ENCODE results near the gene ATAT1. TPM values are rescaled to one million over a fixed set of nuclear protein-coding genes. Genes with fewer than 3 reads are reported as not detected.

ATAT1 gene
- total RNA-seq, 1 experiment from 2014 or later, result 30.0 TPM

GRCh38 chr6:30670760-30671527 lies 44.3 kb downstream of the ATAT1 start:
- peak overlapping the region; percentile 84 for H3K4me3 Mint-ChIP-seq (ENCODE audit: low read depth, unreplicated experiment)
- DNase-seq, result no peak
- H3K27ac Mint-ChIP-seq (ENCODE audit: unreplicated experiment), result no peak overlapping the region
- CTCF ChIA-PET, result interaction anchor here (0.5 kb wide), 1 partner anchor 21 kb away, joined by 3 read pairs; no protein-coding TSS in a partner anchor
- H3K27me3 Mint-ChIP-seq (ENCODE audit: unreplicated experiment), result no peaks in the 10 kb centered on the region
- TF ChIP-seq, protein P1, sequence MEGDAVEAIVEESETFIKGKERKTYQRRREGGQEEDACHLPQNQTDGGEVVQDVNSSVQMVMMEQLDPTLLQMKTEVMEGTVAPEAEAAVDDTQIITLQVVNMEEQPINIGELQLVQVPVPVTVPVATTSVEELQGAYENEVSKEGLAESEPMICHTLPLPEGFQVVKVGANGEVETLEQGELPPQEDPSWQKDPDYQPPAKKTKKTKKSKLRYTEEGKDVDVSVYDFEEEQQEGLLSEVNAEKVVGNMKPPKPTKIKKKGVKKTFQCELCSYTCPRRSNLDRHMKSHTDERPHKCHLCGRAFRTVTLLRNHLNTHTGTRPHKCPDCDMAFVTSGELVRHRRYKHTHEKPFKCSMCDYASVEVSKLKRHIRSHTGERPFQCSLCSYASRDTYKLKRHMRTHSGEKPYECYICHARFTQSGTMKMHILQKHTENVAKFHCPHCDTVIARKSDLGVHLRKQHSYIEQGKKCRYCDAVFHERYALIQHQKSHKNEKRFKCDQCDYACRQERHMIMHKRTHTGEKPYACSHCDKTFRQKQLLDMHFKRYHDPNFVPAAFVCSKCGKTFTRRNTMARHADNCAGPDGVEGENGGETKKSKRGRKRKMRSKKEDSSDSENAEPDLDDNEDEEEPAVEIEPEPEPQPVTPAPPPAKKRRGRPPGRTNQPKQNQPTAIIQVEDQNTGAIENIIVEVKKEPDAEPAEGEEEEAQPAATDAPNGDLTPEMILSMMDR (IDR thresholded peaks at IDR 0.05; ENCODE audit: unreplicated experiment), result peak; percentile 19
- no TSS peak for BruUV-seq (replicated peaks)
- peaks cover 60% of the 10 kb centered on the region for H3K36me3 Mint-ChIP-seq (ENCODE audit: insufficient read depth, unreplicated experiment)
- H3K4me1 Mint-ChIP-seq (ENCODE audit: low read depth, unreplicated experiment), result peaks cover 29% of the 10 kb centered on the region
- no peaks in the 10 kb centered on the region for H3K9me3 Mint-ChIP-seq (ENCODE audit: low read depth, unreplicated experiment)
- intact Hi-C loops (cut with micrococcal nuclease; ENCODE audit: unreplicated experiment), result loop anchor here (10.0 kb wide), 1 partner anchor 214 kb away; the partner anchor contains the start of gene DDR1

- Mint-ChIP-seq H3K9me3 (ENCODE audit: low read depth, unreplicated experiment) (no peaks in the 10 kb centered on the region), H3K36me3 (ENCODE audit: insufficient read depth, unreplicated experiment) (peaks cover 60% of the 10 kb centered on the region), H3K27ac (ENCODE audit: unreplicated experiment) (peak within 1 kb of the TSS; percentile 18), H3K4me3 (ENCODE audit: low read depth, unreplicated experiment) (peak within 1 kb of the TSS; percentile 84), H3K4me1 (ENCODE audit: low read depth, unreplicated experiment) (peaks cover 29% of the 10 kb centered on the region), H3K27me3 (ENCODE audit: unreplicated experiment) (no peaks in the 10 kb centered on the region)
- peak; percentile 98 for DNase-seq
- TSS peak; percentile 61 for BruUV-seq (replicated peaks)
- intact Hi-C loops (cut with micrococcal nuclease; ENCODE audit: unreplicated experiment), result loop anchor here (2.0 to 10.0 kb wide), 2 partner anchors 192 to 212 kb away; partner anchors contain the start of gene DDR1
- CTCF ChIA-PET, result interaction anchor here (0.7 to 2.9 kb wide), 12 partner anchors 11 to 415 kb away, joined by 3 to 30 read pairs (median 4); partner anchors contain the start of genes DDR1, MDC1 and MRPS18B
- TF ChIP-seq, protein P1 (IDR thresholded peaks at IDR 0.05; ENCODE audit: unreplicated experiment), result peak; percentile 59
Observed at GRCh38 chr6:30672445-30673253, 46.0 kb downstream of the ATAT1 start, which contains the start of gene DHX16. TSS of gene DHX16 (minus strand) at chr6:30673006. CDS start at chr6:30672841, 165 bp downstream.

DNA sequence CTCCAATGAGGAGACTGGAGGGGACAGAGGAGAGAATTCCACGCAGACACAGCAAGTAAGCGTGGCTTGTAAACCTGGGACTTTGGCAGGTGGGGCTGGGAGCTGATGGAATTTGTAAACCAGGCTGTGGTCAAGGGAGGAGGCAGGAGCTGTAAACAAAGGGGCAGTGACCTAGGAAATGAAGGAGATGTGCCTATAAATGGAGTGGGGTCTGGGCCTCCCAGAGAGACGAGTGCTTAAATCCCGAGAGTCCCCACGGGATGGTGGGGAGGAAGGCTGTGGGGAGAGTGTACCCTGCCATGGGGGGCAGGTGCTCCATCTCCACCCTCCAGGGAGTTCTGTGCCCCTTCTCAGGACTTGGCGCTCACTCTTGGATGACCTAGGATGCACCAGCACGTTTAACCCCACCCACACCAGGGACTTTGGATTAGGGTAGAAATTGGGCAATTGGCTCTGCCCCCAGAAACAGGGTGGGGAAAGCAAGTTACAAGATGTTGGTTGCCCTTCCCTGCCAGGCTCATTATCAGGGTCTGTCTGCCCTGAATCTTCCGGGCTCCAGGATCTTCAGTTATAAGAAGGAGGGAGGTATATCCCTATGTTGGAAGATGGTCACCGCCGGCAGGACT lies 50.1 kb downstream of the ATAT1 start:
- peaks cover 56% of the 10 kb centered on the region for H3K36me3 Mint-ChIP-seq (ENCODE audit: insufficient read depth, unreplicated experiment)
- CTCF ChIA-PET, result interaction anchor here (0.6 to 0.7 kb wide), 2 partner anchors 52 to 58 kb away, joined by 4 read pairs; no protein-coding TSS in a partner anchor
- intact Hi-C loops (cut with micrococcal nuclease; ENCODE audit: unreplicated experiment), result loop anchor here (10.0 kb wide), 1 partner anchor 208 kb away; the partner anchor contains the start of gene DDR1
- no peak overlapping the region for H3K27ac Mint-ChIP-seq (ENCODE audit: unreplicated experiment)
- DNase-seq, result no peak
- H3K4me3 Mint-ChIP-seq (ENCODE audit: low read depth, unreplicated experiment), result no peak overlapping the region
- no peaks in the 10 kb centered on the region for H3K9me3 Mint-ChIP-seq (ENCODE audit: low read depth, unreplicated experiment)
- H3K27me3 Mint-ChIP-seq (ENCODE audit: unreplicated experiment), result no peaks in the 10 kb centered on the region
- TF ChIP-seq, protein P1 (IDR thresholded peaks at IDR 0.05; ENCODE audit: unreplicated experiment), result no peak
- H3K4me1 Mint-ChIP-seq (ENCODE audit: low read depth, unreplicated experiment), result peaks cover 36% of the 10 kb centered on the region
- BruUV-seq (replicated peaks), result no TSS peak

All from Calu3 (cell line).